ENCODE data around the gene CCDC106.
A peak's percentile ranks its signal among the peaks of the same experiment; 100 is the strongest.

CCDC106 gene

DNA sequence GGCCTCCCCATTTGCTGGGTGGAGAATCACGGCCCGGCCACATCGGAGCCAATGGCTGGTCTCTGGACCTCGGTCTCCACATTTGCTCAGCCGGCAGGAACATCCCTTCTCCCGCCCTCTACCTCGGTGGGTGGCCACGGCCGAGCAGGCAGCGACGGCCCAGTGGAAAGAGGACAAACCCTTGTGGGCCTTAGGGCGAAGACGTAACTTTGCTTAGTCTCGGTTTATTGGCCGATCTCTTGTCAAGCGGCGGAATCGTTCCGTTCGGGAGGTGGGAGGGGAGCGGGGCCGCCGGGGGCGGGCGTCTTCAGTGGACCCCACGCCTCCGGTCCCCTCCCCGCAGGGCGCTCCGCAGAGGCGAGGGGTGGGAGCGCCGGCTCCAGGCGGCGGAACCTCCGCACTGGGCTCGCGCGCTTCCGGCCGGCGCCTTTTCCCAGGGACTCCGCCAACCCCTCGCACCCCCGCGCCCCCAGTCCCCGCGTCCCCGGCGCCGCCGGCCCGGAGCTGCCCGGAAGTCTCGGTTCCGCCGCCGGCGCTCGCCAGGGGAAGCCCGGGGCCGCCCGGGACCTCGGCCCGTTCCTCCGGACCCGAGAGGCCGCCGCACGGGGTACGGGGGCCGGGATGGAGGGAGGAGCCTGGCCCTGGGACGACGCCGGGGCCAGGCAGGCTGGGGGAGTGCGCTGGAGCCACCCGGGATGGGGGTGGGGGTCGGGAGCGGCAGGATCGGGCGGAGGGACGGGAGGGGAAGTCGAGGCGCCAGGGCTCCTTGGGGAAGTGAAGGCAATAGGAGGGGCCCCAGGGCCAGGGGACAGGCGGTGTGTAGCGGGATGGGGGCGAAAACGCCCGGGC lies 7.2 kb upstream of the CCDC106 start, which contains the start of gene ZNF580:
ZNF580 (plus strand) TSS at position 426 of the 849 bp plus-strand sequence. CDS start 1,507 bp downstream, outside the sequence.
- Histone ChIP-seq H3K9ac (ENCODE audit: low read length) (peak within 1 kb of the TSS; percentile 54), H3K9me3 (ENCODE audit: low read length) (no peaks in the 10 kb centered on the region), H3K27ac (ENCODE audit: low read depth, low read length) (peak within 1 kb of the TSS; percentile 84), H3K27me3 (ENCODE audit: control insufficient read depth in 1 of 2, insufficient read depth in 2 of 2, low read length in 2 of 2) (no peaks in the 10 kb centered on the region), H3K4me3 (ENCODE audit: low read depth in 1 of 2, low read length in 2 of 2) (peak within 1 kb of the TSS; percentile 78 to 95), H3K4me1 (ENCODE audit: insufficient read depth, low read length) (peaks cover 50% of the 10 kb centered on the region), H3K36me3 (ENCODE audit: insufficient read depth, low read length) (peaks cover 10% of the 10 kb centered on the region)

DNA sequence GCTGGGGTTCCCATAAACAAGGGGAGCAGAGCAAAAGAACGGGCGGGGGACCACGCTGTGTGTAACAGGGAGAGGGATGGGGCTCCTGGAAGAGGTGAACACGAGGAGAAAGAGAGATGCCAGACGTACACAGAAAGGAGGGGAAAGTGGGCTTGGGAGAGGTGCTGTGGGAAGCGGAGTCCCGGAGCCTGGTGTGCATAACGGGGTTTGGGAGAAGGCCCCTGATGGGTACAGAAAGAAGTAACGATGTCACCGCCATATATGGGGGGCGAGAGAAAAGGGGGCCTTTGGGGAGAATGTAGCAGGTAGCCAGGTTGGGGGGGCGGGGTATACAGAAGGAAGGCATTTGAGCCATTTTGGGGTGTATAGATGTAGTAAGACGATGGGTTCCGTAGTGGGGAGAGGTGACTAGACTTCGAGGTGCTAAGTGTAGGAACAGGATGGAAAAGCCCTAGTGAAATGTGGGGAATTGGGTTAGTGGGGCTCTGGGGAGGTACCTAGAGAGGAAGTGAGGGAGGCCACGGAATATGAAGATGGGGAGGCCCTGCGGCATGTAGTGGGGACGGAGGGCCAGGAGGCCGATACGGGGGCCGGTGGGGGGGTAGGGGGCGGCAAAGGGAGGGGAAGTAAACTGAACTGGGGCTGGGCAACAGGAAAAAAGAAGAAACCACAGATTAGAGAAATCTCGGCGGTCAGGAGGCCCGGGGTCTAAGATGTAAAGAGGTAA lies 6.4 kb upstream of the CCDC106 start:
- Histone ChIP-seq H3K4me3 (ENCODE audit: low read depth in 1 of 2, low read length in 2 of 2) (peak overlapping the region; percentile 78 to 95), H3K36me3 (ENCODE audit: insufficient read depth, low read length) (peaks cover 10% of the 10 kb centered on the region), H3K9me3 (ENCODE audit: low read length) (no peaks in the 10 kb centered on the region), H3K4me1 (ENCODE audit: insufficient read depth, low read length) (peaks cover 42% of the 10 kb centered on the region), H3K27me3 (ENCODE audit: control insufficient read depth in 1 of 2, insufficient read depth in 2 of 2, low read length in 2 of 2) (no peaks in the 10 kb centered on the region), H3K27ac (ENCODE audit: low read depth, low read length) (peak overlapping the region; percentile 84), H3K9ac (ENCODE audit: low read length) (peak overlapping the region; percentile 54)

DNA sequence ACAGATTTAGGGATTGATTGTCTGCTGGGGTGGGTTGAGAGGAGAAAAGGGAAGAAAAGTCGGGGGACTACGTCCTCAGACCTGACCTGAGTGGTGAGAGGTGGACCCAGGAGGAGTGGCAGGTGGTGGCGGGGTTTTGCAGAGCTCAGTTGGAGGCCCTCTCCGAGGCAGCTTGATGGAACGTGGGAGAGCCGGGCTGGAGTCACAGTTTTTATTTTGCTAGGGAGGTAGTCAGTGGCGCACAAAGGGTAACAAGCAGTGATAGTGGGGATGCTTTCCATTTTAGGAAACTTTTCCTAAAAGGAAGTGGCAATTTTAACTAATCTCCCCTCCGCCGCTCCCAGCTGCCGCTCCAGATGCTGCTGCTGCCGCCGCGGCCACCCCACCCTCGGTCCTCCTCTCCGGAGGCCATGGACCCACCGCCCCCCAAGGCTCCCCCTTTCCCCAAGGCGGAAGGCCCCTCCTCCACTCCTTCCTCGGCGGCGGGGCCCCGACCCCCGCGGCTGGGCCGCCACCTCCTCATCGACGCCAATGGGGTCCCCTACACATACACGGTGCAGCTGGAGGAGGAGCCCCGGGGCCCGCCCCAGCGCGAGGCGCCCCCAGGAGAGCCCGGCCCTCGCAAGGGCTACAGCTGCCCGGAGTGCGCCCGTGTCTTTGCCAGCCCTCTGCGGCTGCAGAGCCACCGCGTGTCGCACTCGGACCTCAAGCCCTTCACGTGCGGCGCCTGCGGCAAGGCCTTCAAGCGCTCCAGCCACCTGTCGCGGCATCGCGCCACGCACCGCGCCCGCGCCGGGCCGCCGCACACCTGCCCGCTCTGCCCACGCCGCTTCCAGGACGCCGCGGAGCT lies 5.6 kb upstream of the CCDC106 start:
- Histone ChIP-seq H3K4me3 (ENCODE audit: low read depth in 1 of 2, low read length in 2 of 2) (peak overlapping the region; percentile 78 to 95), H3K9me3 (ENCODE audit: low read length) (no peaks in the 10 kb centered on the region), H3K27me3 (ENCODE audit: control insufficient read depth in 1 of 2, insufficient read depth in 2 of 2, low read length in 2 of 2) (no peaks in the 10 kb centered on the region), H3K9ac (ENCODE audit: low read length) (peak overlapping the region; percentile 39), H3K4me1 (ENCODE audit: insufficient read depth, low read length) (peaks cover 40% of the 10 kb centered on the region), H3K27ac (ENCODE audit: low read depth, low read length) (peak overlapping the region; percentile 84), H3K36me3 (ENCODE audit: insufficient read depth, low read length) (peaks cover 10% of the 10 kb centered on the region)

DNA sequence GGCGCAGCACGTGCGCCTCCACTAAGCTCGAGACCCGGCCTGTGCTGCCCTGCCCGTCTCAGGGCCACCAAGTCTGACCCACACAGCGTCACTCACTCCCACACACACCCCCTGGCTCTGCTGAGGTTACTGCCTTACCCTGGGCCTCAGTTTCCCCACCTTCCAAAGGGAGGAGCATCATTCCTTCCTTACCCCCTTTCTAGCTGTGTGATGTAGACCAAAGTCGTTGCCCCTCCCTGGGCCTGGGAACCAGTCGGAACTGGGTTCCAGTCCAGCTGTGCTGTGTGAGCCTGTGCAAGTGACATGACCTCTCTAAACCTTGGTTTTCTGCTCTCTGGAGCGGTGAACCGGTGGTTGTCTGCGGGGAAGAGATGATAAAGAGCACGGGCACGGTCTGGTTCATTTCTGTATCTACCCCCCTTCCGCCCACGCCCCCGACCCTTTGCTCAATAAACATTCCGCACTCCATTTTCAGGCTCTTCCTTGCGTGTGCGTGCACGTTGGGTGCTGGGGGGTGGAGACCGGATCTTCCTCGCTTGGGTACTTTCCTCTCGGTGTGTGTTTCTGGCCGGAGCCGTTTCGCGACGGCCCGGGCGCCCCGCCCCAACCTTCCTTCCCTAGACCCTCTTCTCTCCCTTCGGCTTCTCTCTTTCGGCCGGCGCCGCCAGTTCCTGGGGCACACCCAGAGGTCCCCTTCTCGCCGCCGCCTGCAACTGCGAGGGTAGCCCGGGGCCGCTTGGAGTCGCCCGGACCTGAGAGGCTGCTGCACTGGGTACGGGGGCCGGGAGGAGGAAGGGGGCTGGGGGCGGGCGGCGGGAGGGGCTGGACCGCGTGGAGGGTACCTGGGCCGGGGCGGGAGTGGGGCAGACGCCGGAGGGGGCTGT lies 4.8 kb upstream of the CCDC106 start, which contains the start of gene ZNF581:
ZNF581 (plus strand) TSS at position 647 of the 884 bp plus-strand sequence. CDS start 923 bp downstream, outside the sequence.
- Histone ChIP-seq H3K27ac (ENCODE audit: low read depth, low read length) (peak within 1 kb of the TSS; percentile 84), H3K4me3 (ENCODE audit: low read depth in 1 of 2, low read length in 2 of 2) (peak within 1 kb of the TSS; percentile 78 to 95), H3K4me1 (ENCODE audit: insufficient read depth, low read length) (peaks cover 40% of the 10 kb centered on the region)

DNA sequence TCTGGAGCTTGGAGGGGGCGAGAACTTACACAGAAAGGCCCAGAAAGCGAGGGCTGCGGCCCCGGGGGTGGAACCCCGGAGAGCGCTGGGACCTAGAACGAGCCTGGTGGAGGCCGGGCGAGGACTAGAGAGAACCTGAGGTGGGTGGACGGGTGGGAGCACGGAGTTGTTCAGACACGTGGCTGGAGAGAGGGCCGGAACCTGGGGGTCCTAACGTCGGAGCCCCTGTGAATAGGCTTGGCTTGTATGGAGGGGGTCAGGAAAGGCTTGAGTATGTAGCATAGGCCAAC lies 4.2 kb upstream of the CCDC106 start:
- Histone ChIP-seq H3K4me3 (ENCODE audit: low read depth in 1 of 2, low read length in 2 of 2) (peak overlapping the region; percentile 78 to 95), H3K4me1 (ENCODE audit: insufficient read depth, low read length) (peaks cover 35% of the 10 kb centered on the region), H3K27me3 (ENCODE audit: control insufficient read depth in 1 of 2, insufficient read depth in 2 of 2, low read length in 2 of 2) (no peaks in the 10 kb centered on the region), H3K27ac (ENCODE audit: low read depth, low read length) (peak overlapping the region; percentile 52), H3K9ac (ENCODE audit: low read length) (peak overlapping the region; percentile 58), H3K36me3 (ENCODE audit: insufficient read depth, low read length) (peaks cover 10% of the 10 kb centered on the region), H3K9me3 (ENCODE audit: low read length) (no peaks in the 10 kb centered on the region)

More for the DNA sequence above, 4.8 kb upstream of the CCDC106 start, which contains the start of gene ZNF581:
- Histone ChIP-seq H3K9ac (ENCODE audit: low read length) (peak within 1 kb of the TSS; percentile 58), H3K27me3 (ENCODE audit: control insufficient read depth in 1 of 2, insufficient read depth in 2 of 2, low read length in 2 of 2) (no peaks in the 10 kb centered on the region), H3K9me3 (ENCODE audit: low read length) (no peaks in the 10 kb centered on the region), H3K36me3 (ENCODE audit: insufficient read depth, low read length) (peaks cover 10% of the 10 kb centered on the region)

DNA sequence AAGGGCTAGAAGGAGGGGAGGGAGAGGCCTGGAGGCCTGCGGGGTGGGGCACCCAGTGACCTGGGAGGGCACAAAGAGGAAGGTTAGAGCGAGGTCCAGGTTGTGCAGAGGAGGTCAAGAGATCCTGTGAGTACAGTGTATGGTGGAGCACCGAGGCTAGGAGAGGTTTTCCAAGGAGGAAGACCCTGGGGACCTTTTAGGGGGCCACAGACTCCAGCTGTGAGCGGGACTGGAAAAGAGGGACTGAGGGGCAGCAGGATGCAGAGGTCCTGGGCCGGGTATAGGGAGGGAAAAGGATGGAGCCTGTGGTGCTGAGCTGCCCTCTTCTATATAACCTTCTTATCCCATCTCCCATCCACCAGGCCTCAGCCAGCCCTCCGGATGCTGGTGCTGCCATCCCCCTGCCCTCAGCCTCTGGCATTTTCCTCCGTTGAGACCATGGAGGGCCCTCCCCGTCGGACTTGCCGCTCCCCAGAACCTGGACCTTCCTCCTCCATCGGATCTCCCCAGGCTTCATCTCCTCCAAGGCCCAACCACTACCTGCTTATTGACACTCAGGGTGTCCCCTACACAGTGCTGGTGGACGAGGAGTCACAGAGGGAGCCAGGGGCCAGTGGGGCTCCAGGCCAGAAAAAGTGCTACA lies 3.7 kb upstream of the CCDC106 start:
- H3K9ac ChIP-seq (ENCODE audit: low read length), result peak overlapping the region; percentile 58
- H3K27me3 ChIP-seq (ENCODE audit: control insufficient read depth in 1 of 2, insufficient read depth in 2 of 2, low read length in 2 of 2), result no peaks in the 10 kb centered on the region
- peak overlapping the region; percentile 78 to 95 for H3K4me3 ChIP-seq (ENCODE audit: low read depth in 1 of 2, low read length in 2 of 2)
- peaks cover 10% of the 10 kb centered on the region for H3K36me3 ChIP-seq (ENCODE audit: insufficient read depth, low read length)
- peaks cover 35% of the 10 kb centered on the region for H3K4me1 ChIP-seq (ENCODE audit: insufficient read depth, low read length)
- peak overlapping the region; percentile 52 for H3K27ac ChIP-seq (ENCODE audit: low read depth, low read length)
- H3K9me3 ChIP-seq (ENCODE audit: low read length), result no peaks in the 10 kb centered on the region

DNA sequence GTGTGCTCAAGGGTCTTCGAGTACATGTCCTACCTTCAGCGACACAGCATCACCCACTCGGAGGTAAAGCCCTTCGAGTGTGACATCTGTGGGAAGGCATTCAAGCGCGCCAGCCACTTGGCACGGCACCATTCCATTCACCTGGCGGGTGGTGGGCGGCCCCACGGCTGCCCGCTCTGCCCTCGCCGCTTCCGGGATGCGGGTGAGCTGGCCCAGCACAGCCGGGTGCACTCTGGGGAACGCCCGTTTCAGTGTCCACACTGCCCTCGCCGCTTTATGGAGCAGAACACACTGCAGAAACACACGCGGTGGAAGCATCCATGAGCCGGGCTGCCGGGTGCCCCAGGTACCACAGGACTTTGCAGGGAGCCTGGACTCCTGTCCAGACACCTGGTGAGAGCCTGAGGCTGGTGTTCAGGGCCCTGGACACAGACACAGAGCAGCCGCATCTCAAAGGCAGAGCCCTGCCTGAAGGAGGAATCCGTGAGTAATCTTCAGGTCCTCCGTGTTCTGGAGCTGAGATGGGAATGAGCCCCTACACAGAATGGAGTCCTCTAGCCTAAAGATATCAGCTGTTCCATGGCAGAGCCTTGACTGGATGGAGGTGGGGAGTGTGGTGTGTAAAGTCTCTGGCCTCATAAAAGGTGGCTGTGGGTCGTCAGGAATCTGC lies 3.0 kb upstream of the CCDC106 start:
- no peaks in the 10 kb centered on the region for H3K9me3 ChIP-seq (ENCODE audit: low read length)
- H3K36me3 ChIP-seq (ENCODE audit: insufficient read depth, low read length), result peaks cover 10% of the 10 kb centered on the region
- peaks cover 33% of the 10 kb centered on the region for H3K4me1 ChIP-seq (ENCODE audit: insufficient read depth, low read length)
- no peaks in the 10 kb centered on the region for H3K27me3 ChIP-seq (ENCODE audit: control insufficient read depth in 1 of 2, insufficient read depth in 2 of 2, low read length in 2 of 2)
- H3K9ac ChIP-seq (ENCODE audit: low read length), result no peak overlapping the region
- H3K4me3 ChIP-seq (ENCODE audit: low read depth in 1 of 2, low read length in 2 of 2), result peak overlapping the region in 1 of 2 donors; percentile 95
- H3K27ac ChIP-seq (ENCODE audit: low read depth, low read length), result peak overlapping the region; percentile 37

DNA sequence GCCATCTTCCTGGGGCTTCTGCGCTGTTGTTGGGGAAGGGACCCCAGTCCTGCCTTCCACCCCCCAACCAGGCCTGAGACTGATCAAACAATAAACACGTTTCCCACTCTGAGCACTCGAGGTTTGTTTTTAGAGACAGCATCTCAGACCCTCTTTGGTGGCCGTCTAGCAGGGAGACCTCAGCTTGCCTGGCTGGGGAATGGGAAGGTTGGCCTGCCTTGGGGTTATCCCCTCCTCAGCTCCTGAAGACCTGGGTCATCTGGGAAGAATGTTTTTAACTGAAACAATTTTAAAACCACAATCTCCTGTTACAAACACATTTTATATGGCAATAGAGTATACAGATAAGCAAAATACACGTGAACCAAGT lies 2.5 kb upstream of the CCDC106 start:
- H3K9ac ChIP-seq (ENCODE audit: low read length), result no peak overlapping the region
- H3K4me3 ChIP-seq (ENCODE audit: low read depth in 1 of 2, low read length in 2 of 2), result no peak overlapping the region
- H3K27ac ChIP-seq (ENCODE audit: low read depth, low read length), result no peak overlapping the region
- H3K9me3 ChIP-seq (ENCODE audit: low read length), result no peaks in the 10 kb centered on the region
- peaks cover 10% of the 10 kb centered on the region for H3K36me3 ChIP-seq (ENCODE audit: insufficient read depth, low read length)
- H3K4me1 ChIP-seq (ENCODE audit: insufficient read depth, low read length), result peaks cover 27% of the 10 kb centered on the region
- no peaks in the 10 kb centered on the region for H3K27me3 ChIP-seq (ENCODE audit: control insufficient read depth in 1 of 2, insufficient read depth in 2 of 2, low read length in 2 of 2)

DNA sequence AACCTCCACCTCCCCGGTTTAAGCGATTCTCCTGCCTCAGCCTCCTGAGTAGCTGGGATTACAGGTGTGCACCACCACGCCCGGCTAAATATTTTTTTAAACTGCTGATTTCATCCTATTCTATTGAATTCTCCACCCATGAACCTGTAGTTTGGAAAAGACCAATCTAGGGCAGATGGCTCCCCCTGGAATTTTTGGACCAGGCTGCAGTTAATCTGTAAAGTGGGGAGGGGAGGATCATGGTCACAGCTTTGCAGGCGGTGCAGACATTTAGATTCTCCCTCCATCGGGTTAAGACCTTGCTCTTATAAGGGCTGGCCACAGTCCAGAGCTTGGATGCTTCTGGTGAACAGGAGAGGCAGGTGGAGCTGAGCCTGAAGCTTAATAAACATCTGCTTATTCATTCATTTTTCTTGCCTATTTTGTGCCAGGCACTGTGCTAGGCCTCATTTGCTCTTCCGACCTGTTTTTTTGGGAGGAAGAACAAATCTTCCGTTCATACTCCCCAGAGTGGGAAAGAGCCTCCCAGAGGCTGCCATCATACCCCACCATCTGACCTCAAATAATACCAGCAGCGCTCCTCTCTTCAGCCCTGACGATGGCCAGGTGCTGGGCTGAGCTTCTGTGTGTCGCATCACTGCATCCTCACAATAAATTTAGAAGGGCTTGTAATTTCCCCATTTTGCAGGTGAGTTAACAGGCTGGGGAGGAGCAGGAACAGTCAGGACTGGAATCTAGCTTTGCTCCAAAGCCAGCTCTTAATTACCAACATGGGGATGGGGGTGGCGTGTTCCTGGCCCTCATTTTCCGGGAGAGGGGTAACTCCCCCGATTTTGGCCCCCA lies 902 bp upstream of the CCDC106 start:
- Histone ChIP-seq H3K4me1 (ENCODE audit: insufficient read depth, low read length) (peaks cover 27% of the 10 kb centered on the region), H3K27me3 (ENCODE audit: control insufficient read depth in 1 of 2, insufficient read depth in 2 of 2, low read length in 2 of 2) (no peaks in the 10 kb centered on the region), H3K27ac (ENCODE audit: low read depth, low read length) (peak overlapping the region; percentile 81), H3K4me3 (ENCODE audit: low read depth in 1 of 2, low read length in 2 of 2) (peak overlapping the region; percentile 67 to 78), H3K9me3 (ENCODE audit: low read length) (no peaks in the 10 kb centered on the region), H3K36me3 (ENCODE audit: insufficient read depth, low read length) (peaks cover 10% of the 10 kb centered on the region), H3K9ac (ENCODE audit: low read length) (peak overlapping the region; percentile 11)
